ENCODE data around the gene P2RX5.

- TF ChIP-seq CTCF (conservative IDR thresholded peaks at IDR 0.05; ENCODE audit: low read depth in 2 of 2) (no peak), POLR2AphosphoS5 (IDR thresholded peaks at IDR 0.05; ENCODE audit: low read depth) (peak; percentile 95), EZH2 (IDR thresholded peaks at IDR 0.05; ENCODE audit: low read depth, unreplicated experiment) (no peak)
These were observed 59.6 kb downstream of the P2RX5 start, which contains the start of the genes CTNS and SHPK for GRCh38 chr17:3636154-3636907.

Data from GM23338 (cell line).